HepG2 (cell line): ENCODE results near the gene SYNJ2. TPM values are rescaled to one million over a fixed set of nuclear protein-coding genes. Genes with fewer than 3 reads are reported as not detected.

Source experiments
- AHDC1 ChIP-seq: sonication (generic); formaldehyde crosslinking; IDR thresholded peaks from 2 replicates; pipeline ENCODE4 v1.5.1; 2020; ENCODE audit warnings: mild to moderate bottlenecking, missing genetic modification reagents, borderline replicate concordance
- ARNTL ChIP-seq: sonication (generic); formaldehyde crosslinking; IDR thresholded peaks from 2 replicates; pipeline ENCODE4 v1.4.0; 2020; ENCODE audit warnings: mild to moderate bottlenecking, missing genetic modification reagents
- CEBPG ChIP-seq: IDR thresholded peaks from 2 replicates; pipeline ENCODE4 v1.6.1; 2016
- HNF4A ChIP-seq: sonication (generic); formaldehyde crosslinking; IDR thresholded peaks from 2 replicates; pipeline ENCODE4 v1.4.0; 2020; ENCODE audit warnings: missing genetic modification reagents
- KDM2A ChIP-seq: sonication (generic); formaldehyde crosslinking; IDR thresholded peaks from 2 replicates; pipeline ENCODE4 v1.4.0; 2020; ENCODE audit warnings: low read depth, missing genetic modification reagents, borderline replicate concordance
- KDM5B ChIP-seq: sonication (generic); formaldehyde crosslinking; IDR thresholded peaks from 2 replicates; pipeline ENCODE4 v1.4.0; 2020; ENCODE audit warnings: missing genetic modification reagents, mild to moderate bottlenecking, borderline replicate concordance
- KLF16 ChIP-seq, 2 experiments: sonication (generic) in 1 of 2; formaldehyde crosslinking in 1 of 2; IDR thresholded peaks; 2 replicates each; pipeline versions ENCODE4 v1.6.1 to v1.8.0; 2016 to 2023; ENCODE audit warnings: missing genetic modification reagents in 2 of 2, missing compliant biosample characterization in 1 of 2
- MAFG ChIP-seq: sonication (generic); formaldehyde crosslinking; IDR thresholded peaks from 2 replicates; pipeline ENCODE4 v1.5.1; 2020; ENCODE audit warnings: mild to moderate bottlenecking, missing genetic modification reagents
- NR1H2 ChIP-seq: sonication (generic); formaldehyde crosslinking; IDR thresholded peaks from 2 replicates; pipeline ENCODE4 v1.8.1; 2022; ENCODE audit warnings: low read depth, missing genetic modification reagents, borderline replicate concordance
- PAF1 ChIP-seq: IDR thresholded peaks from 2 replicates; pipeline ENCODE4 v1.6.1; 2016; ENCODE audit warnings: missing genetic modification reagents, missing compliant biosample characterization
- RERE ChIP-seq: IDR thresholded peaks from 2 replicates; pipeline ENCODE4 v1.6.1; 2016; ENCODE audit warnings: low read depth, missing genetic modification reagents, missing compliant biosample characterization
- SKI ChIP-seq: fragments of 450-650 bp; IDR thresholded peaks from one replicate; pipeline ENCODE4 v1.6.1; 2018; ENCODE audit warnings: mild to moderate bottlenecking; ENCODE audit not compliant: partially characterized antibody
- SP140L ChIP-seq: sonication (generic); formaldehyde crosslinking; IDR thresholded peaks from 2 replicates; pipeline ENCODE4 v1.4.0; 2020; ENCODE audit warnings: missing genetic modification reagents, borderline replicate concordance
- TEAD2 ChIP-seq: sonication (generic); formaldehyde crosslinking; IDR thresholded peaks from 2 replicates; pipeline ENCODE4 v1.9.0; 2021; ENCODE audit warnings: missing genetic modification reagents
- TGIF2 ChIP-seq: IDR thresholded peaks from 2 replicates; pipeline ENCODE4 v1.6.1; 2016; ENCODE audit warnings: control low read depth, missing compliant biosample characterization
- ZFP36L1 ChIP-seq: sonication (generic); formaldehyde crosslinking; IDR thresholded peaks from 2 replicates; pipeline ENCODE4 v1.8.0; 2022; ENCODE audit warnings: mild to moderate bottlenecking, missing genetic modification reagents, moderate library complexity
- ZNF205 ChIP-seq: IDR thresholded peaks from 2 replicates; pipeline ENCODE4 v1.6.1; 2018; ENCODE audit warnings: missing biosample characterization, missing genetic modification reagents
- ZNF24 ChIP-seq: fragments of 450-650 bp; IDR thresholded peaks from 2 replicates; pipeline ENCODE4 v1.6.1; 2017; ENCODE audit warnings: antibody characterized with exemption, mild to moderate bottlenecking
- ZNF253 ChIP-seq: sonication (generic); formaldehyde crosslinking; IDR thresholded peaks from 2 replicates; pipeline ENCODE4 v1.8.0; 2022; ENCODE audit warnings: mild to moderate bottlenecking, missing genetic modification reagents, borderline replicate concordance
- ZNF557 ChIP-seq: sonication (generic); formaldehyde crosslinking; IDR thresholded peaks from 2 replicates; pipeline ENCODE4 v1.4.0; 2020; ENCODE audit warnings: missing genetic modification reagents
- polyA plus RNA-seq, 8 experiments: library from polyadenylated mRNA; depleted of rRNA in 3 of 8; stranded (reverse) in 7 of 8; unstranded in 1 of 8; fragments of >200 nt; fragmentation: Illumina TruSeq in 4 of 8; extraction: Trizol in 4 of 8; gene quantifications; 2 replicates each; pipeline versions ENCODE4 v1.2.1 to v1.2.3, GENCODE V29; 2011 to 2016; ENCODE audit warnings: low read depth in 4 of 8, missing spikeins in 1 of 8, mixed read lengths in 1 of 8; ENCODE audit not compliant: insufficient read depth in 1 of 8
- total RNA-seq, 5 experiments: library from RNA; depleted of rRNA; stranded (reverse); fragments of >200 nt; fragmentation: Illumina TruSeq; extraction: Trizol; gene quantifications; 2 replicates each; pipeline ENCODE4 v1.2.3, GENCODE V29; 2016; ENCODE audit warnings: low read depth in 1 of 5

Gene SYNJ2
- total and polyA plus RNA-seq, 2 of the 13 experiments (the other 11 are each of a cell fraction or from before 2014, with no cell fraction given): 39.1 to 57.6 TPM

- no peak for TF ChIP-seq MAFG (CRISPR knock-in tag)
- peak; percentile 94 for TF ChIP-seq HNF4A (CRISPR knock-in tag)
- 0 out of 2 replicates have a peak, but pooled peaks have one; percentile 61 for TF ChIP-seq ARNTL (CRISPR knock-in tag)
- TF ChIP-seq KLF16 (CRISPR knock-in tag; IDR thresholded peaks at IDR 0.05): no peak; a peak in 1 of 4 replicates
- 0 out of 2 replicates have a peak, but pooled peaks have one; percentile 46 for TF ChIP-seq ZNF557 (CRISPR knock-in tag)
- TF ChIP-seq AHDC1 (CRISPR knock-in tag): peak; percentile 76; the same call in 1 of the 2 replicates
- TF ChIP-seq KDM2A (CRISPR knock-in tag): peak; percentile 11; the same call in 1 of the 2 replicates
- TF ChIP-seq ZNF205 (CRISPR knock-in tag): peak; percentile 80
- no peak for TF ChIP-seq SP140L (CRISPR knock-in tag)
- TF ChIP-seq NR1H2 (CRISPR knock-in tag): peak; percentile 36; the same call in 1 of the 2 replicates
- TF ChIP-seq KDM5B (CRISPR knock-in tag): no peak; the same call in 1 of the 2 replicates
- TF ChIP-seq SKI: peak; percentile 22
- TF ChIP-seq RERE (CRISPR knock-in tag): peak; percentile 63; the same call in 1 of the 2 replicates
- TF ChIP-seq TGIF2 (CRISPR knock-in tag): peak; percentile 61
- TF ChIP-seq ZNF24: no peak
- 0 out of 2 replicates have a peak, but pooled peaks have one; percentile 29 for TF ChIP-seq PAF1
- TF ChIP-seq ZNF253 (CRISPR knock-in tag): peak; percentile 16; the same call in 1 of the 2 replicates
- TF ChIP-seq ZFP36L1: no peak
- TF ChIP-seq TEAD2: 0 out of 2 replicates have a peak, but pooled peaks have one; percentile 47
- peak; percentile 91 for TF ChIP-seq CEBPG (CRISPR knock-in tag)
These were observed 33.0 kb downstream of the SYNJ2 start (continued) for GRCh38 chr6:158014505-158015187.
